IPS-20b (cell line): ENCODE results near the gene RPUSD1.

Source experiments
- H3K27ac ChIP-seq: one replicate; pipeline ENCODE4 v1.5.1; 2013; ENCODE audit warnings: low read length
- H3K27me3 ChIP-seq: 2 replicates; pipeline ENCODE4 v1.6.1; 2013; ENCODE audit warnings: mild to moderate bottlenecking, low read length, inconsistent platforms; ENCODE audit not compliant: insufficient read depth
- H3K36me3 ChIP-seq: 2 replicates; pipeline ENCODE4 v1.6.1; 2013; ENCODE audit warnings: low read depth, mild to moderate bottlenecking, inconsistent platforms, low read length, moderate library complexity; ENCODE audit not compliant: insufficient read depth
- H3K4me1 ChIP-seq: 2 replicates; pipeline ENCODE4 v1.6.1; 2013; ENCODE audit warnings: mild to moderate bottlenecking, control low read depth, inconsistent platforms, low read length, moderate library complexity; ENCODE audit not compliant: insufficient read depth
- H3K4me3 ChIP-seq: 2 replicates; pipeline ENCODE4 v1.5.1; 2013; ENCODE audit warnings: mild to moderate bottlenecking, low read length, inconsistent platforms
- H3K9ac ChIP-seq: 2 replicates; pipeline ENCODE4 v1.6.1; 2013; ENCODE audit warnings: low read depth, mild to moderate bottlenecking, inconsistent platforms, low read length, moderate library complexity
- H3K9me3 ChIP-seq: 2 replicates; pipeline ENCODE4 v1.6.1; 2013; ENCODE audit warnings: mild to moderate bottlenecking, low read depth, low read length, inconsistent platforms; ENCODE audit not compliant: insufficient read depth

The RPUSD1 gene

DNA sequence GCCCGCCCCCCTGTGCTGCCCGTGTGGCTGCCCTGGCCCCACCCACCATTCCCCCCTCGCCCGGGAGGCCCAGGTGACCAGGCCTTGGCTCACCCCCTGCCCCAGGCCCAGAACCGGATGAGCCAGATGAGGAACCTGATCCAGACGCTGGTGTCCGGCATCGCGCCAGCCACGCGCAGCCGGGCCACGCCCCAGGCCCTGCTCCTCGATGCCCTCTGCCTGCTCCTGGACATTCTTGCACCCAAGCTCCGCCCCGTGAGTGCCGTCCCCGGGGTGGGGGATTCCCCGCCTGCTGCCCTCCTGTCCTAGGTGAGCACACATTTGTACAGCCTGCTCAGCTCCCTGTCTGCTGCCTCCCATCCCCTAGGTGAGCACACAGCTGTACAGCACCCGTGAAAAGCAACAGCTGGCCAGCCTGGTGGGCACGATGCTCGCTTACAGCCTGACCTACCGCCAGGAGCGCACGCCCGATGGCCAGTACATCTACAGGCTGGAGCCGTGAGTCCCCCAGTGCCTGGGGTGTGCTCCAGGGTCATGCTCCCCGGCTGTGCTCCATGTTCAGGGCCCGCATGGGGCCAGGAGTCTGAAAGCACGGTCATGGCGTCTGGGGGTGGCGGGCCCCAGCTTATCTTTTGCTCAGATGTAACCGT, 7.5 kb upstream of the RPUSD1 start:
- no peak overlapping the region for H3K4me3 ChIP-seq
- H3K27me3 ChIP-seq, result peaks cover 16% of the 10 kb centered on the region
- no peaks in the 10 kb centered on the region for H3K9me3 ChIP-seq
- no peaks in the 10 kb centered on the region for H3K4me1 ChIP-seq
- peaks cover 29% of the 10 kb centered on the region for H3K36me3 ChIP-seq
- H3K9ac ChIP-seq, result no peak overlapping the region
- H3K27ac ChIP-seq, result no peak overlapping the region

DNA sequence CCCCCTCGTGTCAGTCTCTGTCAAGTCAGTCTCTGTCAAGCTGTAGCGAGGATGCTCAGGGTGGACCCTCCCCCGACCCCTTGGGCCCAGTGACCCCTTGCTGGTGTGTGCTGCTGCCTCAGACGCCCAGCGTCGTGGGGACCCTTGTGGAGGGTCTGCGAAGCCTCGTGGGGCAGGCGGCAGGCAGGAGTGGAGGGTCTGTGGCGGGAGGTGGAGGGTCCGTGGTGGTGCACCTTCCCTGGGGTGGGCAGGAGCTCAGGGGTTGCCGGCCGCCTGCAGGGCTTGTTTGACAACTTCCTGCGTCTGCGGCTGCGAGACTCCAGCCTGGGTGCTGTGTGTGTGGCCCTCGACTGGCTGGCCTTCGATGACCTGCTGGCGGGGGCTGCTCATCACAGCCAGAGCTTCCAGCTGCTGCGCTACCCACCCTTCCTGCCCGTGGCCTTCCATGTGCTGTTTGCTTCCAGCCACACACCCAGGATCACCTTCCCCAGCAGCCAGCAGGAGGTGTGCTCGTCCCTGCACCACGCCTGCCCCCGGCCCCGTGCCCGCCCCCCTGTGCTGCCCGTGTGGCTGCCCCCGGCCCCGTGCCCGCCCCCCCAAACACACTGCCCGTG, 6.8 kb upstream of the RPUSD1 start:
- Histone ChIP-seq H3K4me1 (no peaks in the 10 kb centered on the region), H3K36me3 (peaks cover 36% of the 10 kb centered on the region), H3K27ac (no peak overlapping the region), H3K4me3 (no peak overlapping the region), H3K27me3 (peaks cover 10% of the 10 kb centered on the region; the same call in 1 of the 2 replicates), H3K9me3 (no peaks in the 10 kb centered on the region), H3K9ac (no peak overlapping the region)

DNA sequence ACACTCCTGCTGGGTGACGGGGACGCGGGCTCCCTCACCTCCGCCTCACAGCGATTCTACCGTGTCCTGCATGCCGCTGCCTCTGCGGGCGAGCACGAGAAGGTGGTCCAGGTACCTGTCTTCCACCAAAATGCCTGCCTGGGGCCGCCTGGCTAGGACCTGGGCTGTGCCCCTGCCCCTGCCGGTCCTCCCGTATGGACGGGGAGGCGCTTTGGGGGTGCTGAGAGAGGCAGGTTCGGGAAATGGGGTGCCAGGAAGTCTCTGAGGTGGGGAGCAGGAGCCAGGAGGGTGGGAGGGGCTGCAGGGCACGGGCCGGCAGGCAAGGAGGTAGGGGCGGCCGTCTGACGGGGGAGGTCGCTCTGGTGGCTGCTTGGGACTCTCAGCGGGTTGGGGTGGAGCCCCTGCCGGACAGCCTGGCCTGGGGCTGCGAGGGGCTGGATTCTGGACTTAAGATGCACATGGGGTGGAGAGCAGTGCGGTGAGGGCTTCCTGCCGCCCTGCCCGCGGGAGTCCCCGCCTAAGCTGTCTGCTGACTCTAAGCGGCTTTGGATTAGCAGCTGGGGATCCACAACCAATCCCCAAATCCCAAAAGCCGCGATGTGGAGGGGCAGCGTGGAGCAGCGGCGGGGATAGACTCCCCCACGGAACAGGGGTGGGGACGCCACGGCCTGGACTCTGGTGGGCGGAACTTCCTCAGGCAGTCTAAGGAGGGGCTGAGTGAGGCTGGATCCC, 6.1 kb upstream of the RPUSD1 start:
- no peak overlapping the region for H3K9ac ChIP-seq
- H3K36me3 ChIP-seq, result peaks cover 40% of the 10 kb centered on the region
- peaks cover 5% of the 10 kb centered on the region; the same call in 1 of the 2 replicates for H3K27me3 ChIP-seq
- H3K27ac ChIP-seq, result no peak overlapping the region
- no peak overlapping the region for H3K4me3 ChIP-seq
- no peaks in the 10 kb centered on the region for H3K4me1 ChIP-seq
- no peaks in the 10 kb centered on the region for H3K9me3 ChIP-seq

DNA sequence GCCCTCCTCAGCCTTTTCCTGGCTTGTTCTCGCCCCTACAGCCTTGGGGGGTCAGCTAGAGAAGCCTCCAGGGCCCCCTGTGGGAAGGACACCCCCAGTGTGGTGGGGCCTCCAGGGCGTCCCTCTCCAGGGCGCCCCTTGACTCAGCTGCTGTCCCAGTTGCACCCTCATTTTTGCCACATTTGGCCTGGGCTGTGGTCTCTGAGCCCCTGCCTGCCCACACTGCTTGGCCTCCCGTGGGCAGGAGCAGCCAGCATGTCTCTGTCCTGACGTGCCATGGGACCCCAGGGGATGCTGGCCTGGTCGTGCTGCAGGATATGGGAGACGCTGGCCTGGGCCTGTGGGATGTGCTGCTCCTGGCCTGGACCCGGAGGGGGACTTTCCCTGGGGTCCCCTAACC, 5.2 kb upstream of the RPUSD1 start:
- no peaks in the 10 kb centered on the region for H3K27me3 ChIP-seq
- H3K27ac ChIP-seq, result no peak overlapping the region
- H3K36me3 ChIP-seq, result peaks cover 40% of the 10 kb centered on the region
- no peaks in the 10 kb centered on the region for H3K9me3 ChIP-seq
- H3K9ac ChIP-seq, result no peak overlapping the region
- H3K4me1 ChIP-seq, result no peaks in the 10 kb centered on the region
- H3K4me3 ChIP-seq, result no peak overlapping the region

DNA sequence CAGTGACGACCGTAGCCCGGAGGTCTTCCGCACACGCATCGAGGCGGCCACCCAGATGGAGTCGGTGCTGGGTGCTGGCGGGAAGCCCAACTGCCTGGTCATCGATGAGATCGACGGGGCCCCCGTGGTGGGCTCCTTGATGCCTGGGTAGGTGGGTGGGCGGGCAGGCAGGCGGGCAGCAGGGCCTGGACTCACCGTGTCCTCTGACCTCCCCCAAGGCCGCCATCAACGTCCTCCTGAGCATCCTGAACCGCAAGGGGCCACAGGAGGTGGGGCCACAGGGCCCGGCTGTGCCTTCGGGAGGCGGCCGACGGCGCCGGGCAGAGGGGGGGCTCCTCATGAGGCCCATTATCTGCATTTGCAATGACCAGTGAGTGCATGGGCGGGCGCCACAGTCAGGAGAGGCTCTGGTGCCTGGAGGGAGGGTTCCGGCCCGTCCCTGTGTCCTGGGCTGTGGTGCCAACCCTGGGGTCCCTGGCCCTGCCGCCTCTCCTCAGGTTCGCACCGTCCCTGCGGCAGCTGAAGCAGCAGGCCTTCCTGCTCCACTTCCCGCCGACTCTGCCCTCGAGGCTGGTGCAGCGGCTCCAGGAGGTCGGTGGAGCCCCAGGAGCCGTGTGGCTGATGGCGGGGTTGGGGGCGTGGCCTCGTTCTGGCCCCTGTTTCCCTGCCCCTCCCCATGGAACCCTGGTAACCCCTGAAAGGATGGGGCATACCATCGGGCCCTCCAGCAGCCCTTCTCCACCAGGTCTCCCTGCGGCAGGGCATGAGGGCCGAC, 4.2 kb upstream of the RPUSD1 start:
- no peaks in the 10 kb centered on the region for H3K9me3 ChIP-seq
- H3K27ac ChIP-seq, result no peak overlapping the region
- no peaks in the 10 kb centered on the region for H3K27me3 ChIP-seq
- H3K9ac ChIP-seq, result no peak overlapping the region
- no peaks in the 10 kb centered on the region for H3K4me1 ChIP-seq
- H3K36me3 ChIP-seq, result peaks cover 40% of the 10 kb centered on the region
- no peak overlapping the region for H3K4me3 ChIP-seq

DNA sequence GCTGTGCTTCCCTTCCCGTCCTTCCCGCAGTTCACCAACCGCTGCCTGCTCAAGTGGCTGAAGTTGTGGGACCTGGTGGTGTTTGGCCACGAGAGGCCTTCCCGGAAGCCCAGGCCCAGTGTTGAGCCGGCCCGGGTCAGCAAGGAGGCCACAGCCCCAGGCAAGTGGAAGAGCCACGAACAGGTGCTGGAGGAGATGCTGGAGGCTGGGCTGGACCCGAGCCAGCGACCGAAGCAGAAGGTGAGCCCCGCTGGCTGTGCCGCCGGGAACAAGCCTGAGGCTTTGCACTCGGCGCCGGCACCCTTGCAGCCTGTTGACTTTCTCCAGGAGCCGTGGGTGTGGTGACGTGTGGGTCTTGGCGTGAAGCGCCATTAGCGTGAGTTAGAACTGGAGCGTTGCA, 3.0 kb upstream of the RPUSD1 start:
- H3K27ac ChIP-seq, result no peak overlapping the region
- peaks cover 39% of the 10 kb centered on the region for H3K36me3 ChIP-seq

DNA sequence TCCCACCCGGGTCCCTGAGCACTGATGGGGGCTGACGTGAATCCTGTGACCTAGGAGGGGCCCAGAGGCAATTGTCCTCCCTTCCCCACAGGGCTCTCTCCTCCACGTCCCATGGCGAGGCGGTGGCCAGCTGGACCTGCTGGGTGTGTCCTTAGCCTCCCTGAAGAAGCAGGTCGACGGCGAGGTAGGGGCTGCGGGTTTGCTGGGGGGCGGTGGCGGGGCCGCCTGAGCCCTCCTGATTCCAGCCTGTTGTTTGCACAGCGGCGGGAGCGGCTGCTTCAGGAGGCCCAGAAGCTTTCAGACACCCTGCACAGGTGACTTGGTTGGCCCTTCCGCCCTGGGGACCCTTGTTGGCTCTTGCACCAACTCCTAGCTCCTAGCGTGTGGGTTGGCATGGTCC, 1.9 kb upstream of the RPUSD1 start:
- H3K9ac ChIP-seq, result no peak overlapping the region
- no peaks in the 10 kb centered on the region for H3K9me3 ChIP-seq
- H3K27me3 ChIP-seq, result no peaks in the 10 kb centered on the region
- H3K4me1 ChIP-seq, result no peaks in the 10 kb centered on the region
- peaks cover 40% of the 10 kb centered on the region for H3K36me3 ChIP-seq
- H3K27ac ChIP-seq, result no peak overlapping the region
- H3K4me3 ChIP-seq, result no peak overlapping the region

More for the DNA sequence above, 3.0 kb upstream of the RPUSD1 start:
- H3K4me3 ChIP-seq, result no peak overlapping the region
- H3K9ac ChIP-seq, result no peak overlapping the region
- no peaks in the 10 kb centered on the region for H3K27me3 ChIP-seq
- no peaks in the 10 kb centered on the region for H3K9me3 ChIP-seq
- no peaks in the 10 kb centered on the region for H3K4me1 ChIP-seq

DNA sequence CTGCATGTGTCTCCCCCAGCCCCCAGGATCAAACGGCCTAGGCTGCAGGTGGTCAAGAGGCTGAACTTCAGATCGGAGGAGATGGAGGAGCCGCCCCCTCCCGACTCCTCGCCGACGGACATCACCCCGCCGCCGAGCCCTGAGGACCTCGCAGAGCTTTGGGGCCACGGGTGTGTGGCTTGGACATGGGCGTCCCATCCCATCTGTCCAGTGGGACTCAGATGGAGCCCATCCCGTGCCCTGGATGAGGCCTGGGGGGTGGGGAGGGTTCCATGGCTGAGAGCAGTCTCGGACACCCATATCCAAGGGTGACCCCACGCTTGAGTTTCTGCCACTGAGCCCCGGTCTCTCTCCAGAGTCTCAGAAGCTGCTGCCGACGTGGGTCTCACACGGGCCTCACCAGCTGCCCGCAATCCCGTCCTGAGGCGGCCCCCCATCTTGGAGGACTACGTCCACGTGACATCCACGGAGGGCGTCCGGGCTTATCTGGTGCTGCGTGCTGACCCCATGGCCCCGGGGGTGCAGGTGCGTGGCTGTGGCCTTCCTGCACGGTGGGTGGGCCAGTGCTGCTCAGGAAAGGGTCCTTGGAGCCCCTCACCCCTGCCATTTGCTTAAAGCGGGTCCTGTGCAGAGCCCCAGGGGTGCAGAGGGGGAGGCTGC, 1.1 kb upstream of the RPUSD1 start:
- Histone ChIP-seq H3K27ac (no peak overlapping the region), H3K4me3 (peak overlapping the region; percentile 87), H3K9ac (peak overlapping the region; percentile 88; the same call in 1 of the 2 replicates), H3K4me1 (no peaks in the 10 kb centered on the region), H3K27me3 (no peaks in the 10 kb centered on the region), H3K9me3 (no peaks in the 10 kb centered on the region), H3K36me3 (peaks cover 40% of the 10 kb centered on the region)

DNA sequence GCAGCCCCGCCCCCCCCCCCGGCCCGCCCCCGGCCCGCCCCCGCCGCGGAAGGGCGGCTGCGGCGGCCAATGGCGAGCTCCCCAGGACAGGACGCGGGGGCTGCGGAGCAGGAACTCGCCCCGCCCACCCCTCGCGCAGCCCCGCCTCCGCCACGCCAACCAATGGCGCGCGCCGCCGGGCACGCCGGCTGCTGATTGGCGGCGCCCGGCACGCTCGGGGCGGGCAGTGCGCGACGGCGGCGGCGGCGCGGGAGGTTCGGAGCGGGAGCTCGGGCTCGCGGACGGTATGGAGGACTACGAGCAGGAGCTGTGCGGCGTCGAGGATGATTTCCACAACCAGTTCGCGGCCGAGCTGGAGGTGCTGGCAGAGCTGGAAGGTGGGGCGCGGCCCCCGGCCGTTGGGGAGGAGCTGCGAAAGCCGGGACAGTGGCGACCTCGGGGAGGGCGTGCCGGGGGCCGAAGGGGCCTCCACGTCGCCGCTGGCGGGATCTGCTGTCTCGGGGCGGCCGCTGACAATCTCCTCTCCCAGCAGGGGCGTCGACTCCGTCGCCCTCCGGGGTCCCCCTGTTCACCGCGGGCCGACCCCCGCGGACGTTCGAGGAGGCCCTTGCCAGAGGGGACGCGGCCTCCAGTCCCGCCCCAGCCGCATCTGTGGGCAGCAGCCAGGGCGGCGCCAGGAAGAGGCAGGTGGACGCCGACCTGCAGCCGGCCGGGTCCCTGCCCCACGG, 382 bp upstream of the RPUSD1 start, which contains the start of gene CHTF18:
Gene CHTF18, plus strand, starts transcription at position 222 of the 728 bp plus-strand sequence. Its CDS starts 65 bp downstream, at position 287.
- H3K9ac ChIP-seq, result peak within 1 kb of the TSS; percentile 88
- H3K27me3 ChIP-seq, result no peaks in the 10 kb centered on the region
- H3K4me1 ChIP-seq, result no peaks in the 10 kb centered on the region
- no peak within 1 kb of the TSS for H3K27ac ChIP-seq
- peaks cover 37% of the 10 kb centered on the region for H3K36me3 ChIP-seq
- H3K9me3 ChIP-seq, result no peaks in the 10 kb centered on the region
- H3K4me3 ChIP-seq, result peak within 1 kb of the TSS; percentile 87

DNA sequence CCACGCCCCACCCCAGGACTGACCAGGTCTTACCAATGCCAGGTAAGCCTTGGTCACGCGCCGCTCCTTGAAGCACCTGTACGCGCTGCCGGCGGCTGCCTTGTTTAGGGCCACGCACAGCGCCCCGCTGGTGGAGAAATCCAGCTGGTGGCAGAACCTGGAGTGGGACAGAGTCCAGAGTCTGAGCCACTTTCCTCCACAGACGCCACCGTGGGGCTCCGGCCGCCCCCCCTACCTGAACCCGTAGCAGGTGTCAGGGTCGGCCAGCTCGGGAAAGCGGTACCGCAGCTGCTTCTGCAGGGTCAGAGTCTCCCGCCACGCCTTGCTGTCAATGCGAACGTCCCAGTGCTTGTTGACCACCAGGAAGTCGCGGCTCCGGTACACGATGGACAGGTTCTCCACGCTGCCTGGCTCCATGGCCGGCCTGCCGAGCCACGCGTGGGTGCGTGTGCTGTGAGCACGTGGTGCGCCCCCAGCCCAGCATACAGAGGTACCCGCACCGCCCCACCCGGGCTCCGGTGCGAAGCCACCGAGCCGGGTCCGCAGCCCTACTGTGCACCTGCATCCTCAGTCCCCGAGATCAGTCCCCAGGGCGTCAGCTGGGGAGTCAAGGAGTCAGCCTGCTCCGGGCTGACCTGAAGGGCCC, 737 bp downstream of the RPUSD1 start:
- peaks cover 32% of the 10 kb centered on the region for H3K36me3 ChIP-seq
- no peaks in the 10 kb centered on the region for H3K4me1 ChIP-seq
- H3K4me3 ChIP-seq, result peak overlapping the region; percentile 82
- no peaks in the 10 kb centered on the region for H3K9me3 ChIP-seq
- H3K9ac ChIP-seq, result peak overlapping the region; percentile 76
- H3K27me3 ChIP-seq, result no peaks in the 10 kb centered on the region
- no peak overlapping the region for H3K27ac ChIP-seq
